Measurements from ENCODE around the gene THRSP.

GRCh38 chr11:78015878-78016277, 47.8 kb upstream of the THRSP start:
- TF ChIP-seq CTCF (IDR thresholded peaks at IDR 0.05) (no peak), POLR2A (IDR thresholded peaks at IDR 0.05) (no peak)

Data from vagina (tissue), 2 donors.